T47D (cell line): ENCODE measurements around the gene TRIM75.

Experiments
- DNase-seq, 2 experiments: peaks; one replicate each; pipeline versions ENCODE4 v3.0.0 to v3.0.0-alpha.2; 2011 to 2012; ENCODE audit warnings: low read depth in 1 of 2, low spot score in 1 of 2
- JUND ChIP-seq: IDR thresholded peaks from 2 replicates; pipeline ENCODE4 v1.6.1; 2012; ENCODE audit warnings: low read depth
- in situ Hi-C: cut with HindIII; loops from 2 replicates; pipeline ENCODE4 v1.10.0; 2016; ENCODE audit warnings: low sequenced_read_pairs, low pct_unique_long_range_greater_than_20kb

TRIM75 gene

DNA sequence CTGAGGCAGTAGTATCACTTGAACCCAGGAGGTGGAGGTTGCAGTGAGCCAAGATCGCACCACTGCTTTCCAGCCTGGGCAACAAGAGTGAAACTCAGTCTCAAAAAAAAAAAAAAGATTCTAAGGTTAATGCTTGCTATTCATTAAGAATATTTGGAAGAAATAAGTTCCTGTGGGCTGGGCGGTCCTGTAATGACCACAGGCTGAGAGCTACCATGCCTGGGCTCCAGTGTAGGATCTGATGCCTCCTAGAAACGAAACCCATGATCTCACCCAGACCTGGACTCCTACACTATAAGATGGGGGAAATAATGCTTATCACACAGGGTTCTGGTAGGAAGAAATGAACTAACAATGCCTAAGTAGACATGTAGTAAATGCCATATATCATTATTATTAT lies 41.2 kb downstream of the TRIM75 start:
- no peak for DNase-seq
- in situ Hi-C loops = no loop called here
- no peak for TF ChIP-seq JUND

DNA sequence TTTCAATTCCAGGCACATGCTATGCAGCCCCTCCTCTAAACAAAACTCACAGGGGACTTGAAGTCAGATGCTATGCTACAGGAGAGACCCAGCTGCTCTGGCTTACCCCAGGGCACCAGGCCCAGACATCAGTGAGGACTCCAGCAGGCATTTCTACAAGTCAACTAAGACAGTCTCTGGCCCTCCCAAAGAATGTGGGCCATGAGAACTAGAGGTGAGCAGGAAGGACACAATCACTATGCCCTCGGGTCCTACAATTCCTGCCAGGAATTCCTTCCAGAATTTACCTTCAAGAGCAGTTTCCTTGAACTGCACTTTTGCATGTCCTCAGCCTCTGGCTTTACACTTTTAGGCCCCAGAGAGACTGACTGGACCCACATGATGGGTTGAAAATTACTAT lies 41.6 kb downstream of the TRIM75 start:
- peak in 1 of 2 experiments; percentile 72 for DNase-seq
- TF ChIP-seq JUND = no peak
- in situ Hi-C loops = no loop called here

DNA sequence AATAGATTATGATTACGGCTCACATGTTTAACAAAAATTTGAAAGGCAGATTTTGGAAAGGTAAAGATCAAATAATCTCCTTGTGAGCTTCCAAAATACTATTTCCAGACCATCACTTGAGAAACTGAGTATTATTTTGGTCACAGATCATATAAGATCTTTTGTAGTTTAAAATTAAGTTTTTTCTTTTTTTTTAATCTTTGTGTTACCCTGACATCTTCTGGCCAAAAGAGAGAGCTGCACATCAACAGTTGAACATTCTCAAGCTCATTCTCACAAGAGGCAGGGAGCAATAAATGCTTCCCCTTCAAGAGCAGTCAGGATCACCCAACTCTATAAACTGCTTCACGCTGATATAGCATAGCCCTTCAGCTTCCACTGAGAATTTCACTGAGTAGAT lies 43.1 kb downstream of the TRIM75 start:
- peak in 1 of 2 experiments; percentile 13 for DNase-seq
- in situ Hi-C loops = no loop called here
- no peak for TF ChIP-seq JUND

DNA sequence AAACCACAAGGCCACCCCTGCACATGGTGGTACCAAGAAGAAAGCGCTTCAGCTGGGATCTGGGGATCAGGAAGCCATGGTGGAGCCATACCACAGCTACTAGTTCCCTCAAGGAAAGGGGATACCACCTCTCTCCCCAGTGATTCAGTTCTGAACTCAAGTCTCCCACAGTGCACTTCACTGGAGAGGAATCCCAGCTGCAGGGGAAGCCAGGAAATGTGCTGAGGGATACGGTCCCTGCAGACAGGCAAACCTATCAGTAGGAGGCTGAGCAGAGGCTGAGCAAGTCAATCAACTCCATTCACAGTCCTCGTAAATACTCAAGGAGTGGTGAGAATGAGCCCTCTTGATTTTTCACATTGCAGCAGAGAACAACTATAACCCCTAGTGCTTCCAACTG lies 48.0 kb downstream of the TRIM75 start:
- in situ Hi-C loops = no loop called here
- DNase-seq = no peak
- no peak for TF ChIP-seq JUND

DNA sequence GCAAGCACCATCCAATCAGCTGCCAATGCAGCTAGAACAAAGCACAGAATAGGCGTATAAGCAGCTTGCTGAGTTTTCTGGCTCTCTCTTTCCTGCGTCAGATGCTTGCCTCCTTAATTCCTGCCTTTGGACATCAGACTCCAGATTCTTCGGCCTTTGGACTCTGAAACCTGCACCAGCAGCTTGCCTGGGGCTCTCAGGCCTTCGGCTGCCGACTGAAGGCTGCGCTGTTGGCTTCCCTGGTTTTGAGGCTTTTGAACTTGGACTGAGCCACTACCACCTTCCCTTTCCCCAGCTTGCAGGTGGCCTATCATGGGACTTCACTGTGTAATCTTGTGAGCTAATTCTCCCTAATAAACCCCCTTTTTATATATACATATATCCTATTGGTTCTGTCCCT lies 52.9 kb downstream of the TRIM75 start:
- no peak for TF ChIP-seq JUND
- in situ Hi-C loops = no loop called here
- DNase-seq = no peak
